Tibial nerve (tissue), 4 donors: ENCODE measurements around the gene FBN1.

Experiments used
- EP300 ChIP-seq, 2 donors: sonication (generic); formaldehyde crosslinking; IDR thresholded peaks; one replicate each; pipeline ENCODE4 v1.6.1; 2017; ENCODE audit warnings: antibody characterized with exemption in 2 of 2, mild to moderate bottlenecking in 1 of 2
- POLR2A ChIP-seq, 2 donors: fragments of 450-650 bp; IDR thresholded peaks; one replicate each; pipeline ENCODE4 v1.6.1; 2017; ENCODE audit warnings: antibody characterized with exemption in 2 of 2, mild to moderate bottlenecking in 2 of 2, moderate library complexity in 2 of 2
- TF ChIP-seq, protein P1 (sequence below), 5 experiments: fragments of 200-600 bp in 3 of 5; fragments of 450-650 bp in 2 of 5; sonication (generic) in 3 of 5; IDR thresholded peaks; one replicate each; pipeline ENCODE4 v1.5.1; 2016 to 2019; ENCODE audit warnings: antibody characterized with exemption in 5 of 5, mild to moderate bottlenecking in 3 of 5, moderate library complexity in 2 of 5

DNA sequence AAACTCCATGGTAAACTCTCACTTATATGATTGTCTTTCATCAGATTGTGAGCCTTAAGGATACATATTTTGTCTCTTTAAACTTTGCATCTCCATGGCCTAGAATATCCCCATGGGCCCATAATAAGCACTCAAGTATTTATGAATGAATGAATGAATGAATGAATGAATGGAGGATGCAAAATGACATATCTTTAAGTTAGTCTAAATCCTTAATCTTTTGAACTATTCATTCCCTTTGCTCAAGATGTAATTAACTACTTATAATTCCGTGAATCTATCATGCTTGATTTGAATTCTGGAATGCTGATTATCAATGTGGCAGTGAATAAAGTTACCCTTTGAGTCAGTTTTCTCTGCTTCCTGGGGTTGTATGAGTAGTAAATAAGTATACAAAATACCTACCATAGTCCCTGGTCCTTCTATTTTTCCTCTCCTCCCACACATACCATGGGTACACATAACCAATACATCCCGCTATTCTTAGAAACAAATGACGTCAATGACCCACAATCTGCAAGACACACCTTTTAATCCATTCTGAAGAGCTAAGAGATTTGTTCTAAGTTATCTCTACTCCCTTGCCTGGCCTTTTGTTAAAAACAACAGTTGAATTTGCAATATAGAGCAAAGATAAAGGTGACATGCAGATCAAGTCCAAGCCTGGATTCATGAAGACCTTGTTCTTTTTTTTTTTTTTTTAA is 94.5 kb downstream of the FBN1 start:
- TF ChIP-seq, protein P1, sequence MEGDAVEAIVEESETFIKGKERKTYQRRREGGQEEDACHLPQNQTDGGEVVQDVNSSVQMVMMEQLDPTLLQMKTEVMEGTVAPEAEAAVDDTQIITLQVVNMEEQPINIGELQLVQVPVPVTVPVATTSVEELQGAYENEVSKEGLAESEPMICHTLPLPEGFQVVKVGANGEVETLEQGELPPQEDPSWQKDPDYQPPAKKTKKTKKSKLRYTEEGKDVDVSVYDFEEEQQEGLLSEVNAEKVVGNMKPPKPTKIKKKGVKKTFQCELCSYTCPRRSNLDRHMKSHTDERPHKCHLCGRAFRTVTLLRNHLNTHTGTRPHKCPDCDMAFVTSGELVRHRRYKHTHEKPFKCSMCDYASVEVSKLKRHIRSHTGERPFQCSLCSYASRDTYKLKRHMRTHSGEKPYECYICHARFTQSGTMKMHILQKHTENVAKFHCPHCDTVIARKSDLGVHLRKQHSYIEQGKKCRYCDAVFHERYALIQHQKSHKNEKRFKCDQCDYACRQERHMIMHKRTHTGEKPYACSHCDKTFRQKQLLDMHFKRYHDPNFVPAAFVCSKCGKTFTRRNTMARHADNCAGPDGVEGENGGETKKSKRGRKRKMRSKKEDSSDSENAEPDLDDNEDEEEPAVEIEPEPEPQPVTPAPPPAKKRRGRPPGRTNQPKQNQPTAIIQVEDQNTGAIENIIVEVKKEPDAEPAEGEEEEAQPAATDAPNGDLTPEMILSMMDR (IDR thresholded peaks at IDR 0.05): no peak
- TF ChIP-seq EP300 (IDR thresholded peaks at IDR 0.05): no peak
- no peak for TF ChIP-seq POLR2A (IDR thresholded peaks at IDR 0.05)
